Right cardiac atrium (tissue), 5 donors: ENCODE results near the gene PLEKHF1. TPM values are rescaled to one million over a fixed set of nuclear protein-coding genes. Genes with fewer than 3 reads are reported as not detected.

Source experiments
- ATAC-seq, 2 donors: fragments of 200-7000 bp; cut with Tn5 transposase; one replicate each; pipeline versions ENCODE4 v1.8.0 to v1.9.1; 2020; ENCODE audit warnings: moderate library complexity in 2 of 2, mild to moderate bottlenecking in 1 of 2
- DNase-seq, 3 donors: peaks; one replicate each; pipeline ENCODE4 v3.0.0-alpha.2; 2020
- H3K27ac ChIP-seq: one replicate; pipeline ENCODE4 v1.5.1; 2013; ENCODE audit warnings: mild to moderate bottlenecking, low read length, control low read depth, moderate library complexity
- H3K27me3 ChIP-seq: one replicate; pipeline ENCODE4 v1.6.1; 2013; ENCODE audit not compliant: control insufficient read depth, insufficient read depth
- H3K4me1 ChIP-seq: one replicate; pipeline ENCODE4 v1.6.1; 2013; ENCODE audit warnings: low read length; ENCODE audit not compliant: control insufficient read depth, insufficient read depth
- H3K4me3 ChIP-seq: one replicate; pipeline ENCODE4 v1.5.1; 2013; ENCODE audit warnings: low read length, control low read depth
- H3K9me3 ChIP-seq: one replicate; pipeline ENCODE4 v1.6.1; 2013; ENCODE audit warnings: low read length; ENCODE audit not compliant: control insufficient read depth
- WGBS: extraction: QIAGEN DNeasy Blood & Tissue Kit; methylation state at CpG from one replicate; pipeline ENCODE4 v1.1.7; 2013; 5-methylcytosine and 5-hydroxymethylcytosine counted together
- intact Hi-C, 4 donors: fragments of 100-400 bp; cut with DNase I; formaldehyde crosslinking; loops; one replicate each; pipeline versions ENCODE4 v1.11.0 to v1.14.0; 2022 to 2023
- polyA plus RNA-seq: library from polyadenylated mRNA; stranded (reverse); fragments of 200-250 nt; gene quantifications from one replicate; pipeline ENCODE4 v1.2.3, GENCODE V29; 2013
- total RNA-seq, 4 donors: library from RNA; stranded (reverse); fragmentation: NEBNext Ultra II Directional; extraction: Animal tissue kit (Norgen Biotek cat#: 25700); gene quantifications; one replicate each; pipeline ENCODE4 v1.2.1, GENCODE V29; 2021
- donor health status: healthy with polysubstance abuse.
- donor health status: DM: no; HTN: yes; CAD: no.
- donor health status: DM: no; HTN: no; CAD: no.
- donor health status: DM: no; HTN: yes; CAD: no; lungs with severe emphysema.
- donor health status: DM: yes; HTN: yes; CAD: no.

PLEKHF1 gene
- total and polyA plus RNA-seq, 5 donors = 25.1 to 44.1 (median 33.7) TPM

DNA sequence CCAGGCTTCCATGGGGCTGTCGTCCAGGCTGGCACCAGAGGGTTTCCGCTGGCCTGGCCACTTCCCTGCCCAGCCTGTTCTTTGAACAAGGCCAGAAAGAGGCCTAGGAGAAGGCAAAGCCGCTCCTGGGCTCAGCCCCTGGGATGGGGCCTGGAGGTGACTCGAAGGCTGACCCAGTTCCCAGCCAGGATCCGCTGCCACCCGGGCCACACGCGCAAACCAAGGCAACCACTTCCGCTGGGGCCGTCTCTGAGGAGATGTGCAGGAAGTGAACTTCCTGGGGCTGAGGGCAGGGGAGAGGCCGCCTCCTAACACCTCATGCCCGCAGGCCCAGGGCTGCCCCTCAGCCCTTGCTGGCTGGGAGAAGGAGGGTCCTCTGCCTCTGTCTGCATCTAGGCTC is 15.2 kb downstream of the PLEKHF1 start:
- 44% methylated on average over 12 of the region's 12 CpGs for WGBS
- Histone ChIP-seq H3K4me3 (no peak overlapping the region), H3K9me3 (no peaks in the 10 kb centered on the region), H3K27ac (peak overlapping the region; percentile 5), H3K4me1 (peaks cover 17% of the 10 kb centered on the region), H3K27me3 (no peaks in the 10 kb centered on the region)
- DNase-seq = peak in 2 of 3 donors; percentile 78 to 81
- intact Hi-C loops = no loop called here
- ATAC-seq = peak in 1 of 2 donors; percentile 7

DNA sequence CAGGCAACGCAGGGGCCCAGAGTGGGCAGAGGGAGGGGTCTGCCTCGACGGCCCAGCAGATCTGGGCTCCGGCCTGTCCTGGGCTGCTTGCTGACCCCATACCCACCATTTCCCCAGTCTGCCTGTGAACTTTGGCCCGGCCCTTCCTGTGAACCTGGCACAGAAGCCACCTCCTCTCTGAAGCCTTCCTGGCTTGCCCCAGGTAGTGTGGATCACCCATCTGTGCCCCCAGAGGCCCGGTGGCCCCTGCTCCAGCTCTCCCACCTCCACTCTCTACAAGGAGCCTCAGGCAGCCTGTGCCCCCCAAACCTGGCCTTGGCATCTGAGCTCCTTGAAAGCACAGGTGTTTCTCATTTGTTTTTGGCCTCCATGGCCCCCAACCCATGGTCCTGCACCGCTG is 15.7 kb downstream of the PLEKHF1 start:
- H3K27me3 ChIP-seq = no peaks in the 10 kb centered on the region
- intact Hi-C loops = no loop called here
- peaks cover 17% of the 10 kb centered on the region for H3K4me1 ChIP-seq
- no peak for ATAC-seq
- H3K9me3 ChIP-seq = no peaks in the 10 kb centered on the region
- peak overlapping the region; percentile 5 for H3K27ac ChIP-seq
- WGBS = 82% methylated on average over 7 of the region's 7 CpGs
- no peak overlapping the region for H3K4me3 ChIP-seq
- peak in 1 of 3 donors; percentile 45 for DNase-seq

DNA sequence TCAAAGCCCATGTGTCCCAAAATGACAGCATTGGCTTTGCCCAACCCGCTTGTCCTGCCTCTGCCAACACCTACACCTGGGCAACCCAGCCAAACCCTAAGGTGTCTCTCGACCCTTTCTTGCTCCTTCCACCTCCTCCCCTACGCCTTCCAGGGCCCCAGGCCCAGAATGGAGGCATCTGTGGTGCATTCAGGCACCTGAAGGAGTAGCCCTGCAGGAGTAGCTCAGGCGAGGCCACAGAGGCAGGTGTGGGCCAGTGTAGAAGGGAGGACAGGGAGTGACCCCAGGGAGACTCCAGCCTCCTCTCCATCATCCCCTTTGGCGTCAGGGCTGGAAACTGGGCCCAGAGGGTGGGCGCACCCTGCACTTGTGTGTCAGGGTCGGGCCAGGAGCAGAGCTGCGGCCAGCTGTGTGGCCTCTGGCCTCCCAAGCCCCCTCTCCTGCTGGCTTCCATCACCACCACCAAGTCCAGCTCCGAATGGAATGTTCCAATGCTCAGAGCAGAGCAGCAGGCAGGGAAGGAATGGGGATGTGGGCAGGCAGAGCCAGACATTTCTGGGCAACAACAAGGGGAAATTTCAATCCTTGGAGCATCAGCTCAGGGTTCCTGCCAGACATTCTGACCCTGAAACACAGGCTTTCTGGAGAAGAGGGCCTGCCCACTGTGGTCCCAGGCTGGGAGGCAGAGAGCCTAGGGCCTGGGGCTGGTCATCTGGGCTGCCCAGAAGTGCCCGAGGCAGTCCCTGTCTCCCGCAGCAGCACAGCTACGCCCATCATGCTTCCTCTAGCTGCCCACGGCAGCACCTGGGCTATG is 16.4 kb downstream of the PLEKHF1 start:
- no peaks in the 10 kb centered on the region for H3K27me3 ChIP-seq
- DNase-seq = peak in 2 of 3 donors; percentile 62 to 72
- H3K4me3 ChIP-seq = no peak overlapping the region
- ATAC-seq = peak; percentile 7 to 11
- H3K27ac ChIP-seq = peak overlapping the region; percentile 44
- WGBS = 66% methylated on average over 13 of the region's 13 CpGs
- intact Hi-C loops = no loop called here
- peaks cover 17% of the 10 kb centered on the region for H3K4me1 ChIP-seq
- no peaks in the 10 kb centered on the region for H3K9me3 ChIP-seq

DNA sequence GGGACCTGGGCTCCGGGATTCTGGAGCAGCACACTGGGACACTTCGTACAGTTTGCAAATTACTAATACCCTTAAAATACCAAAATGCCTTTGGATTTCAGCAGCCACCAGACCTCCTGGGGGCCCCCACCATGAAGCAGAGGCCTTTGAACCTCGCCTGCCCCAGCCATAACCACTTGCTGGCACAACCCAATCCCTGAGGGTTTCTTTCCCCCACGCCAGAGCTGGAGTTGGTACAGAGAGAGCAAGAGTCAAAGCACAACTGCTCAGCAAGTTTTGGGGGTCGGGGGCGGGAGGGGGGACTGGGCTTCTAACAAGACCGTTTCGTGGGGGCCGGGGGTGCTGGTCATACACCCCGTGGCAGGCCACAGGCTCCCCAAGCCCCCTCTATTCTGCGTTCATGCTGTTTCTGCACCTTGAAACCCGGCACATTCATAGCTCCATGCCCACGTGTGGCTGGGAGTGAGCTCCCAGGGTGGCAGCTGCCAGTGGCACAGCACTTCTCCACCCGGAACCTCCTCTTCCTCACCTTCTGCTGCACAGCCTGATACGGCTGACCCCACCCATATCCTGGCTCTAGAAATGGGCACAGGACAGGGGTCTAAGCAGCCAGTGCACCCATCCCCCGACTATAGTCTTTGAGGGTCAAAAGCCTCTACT is 17.1 kb downstream of the PLEKHF1 start:
- H3K27me3 ChIP-seq = no peaks in the 10 kb centered on the region
- no peak overlapping the region for H3K4me3 ChIP-seq
- DNase-seq (peak in 2 of 3 donors; percentile 33 to 44), ATAC-seq (no peak)
- peak overlapping the region; percentile 44 for H3K27ac ChIP-seq
- peaks cover 15% of the 10 kb centered on the region for H3K4me1 ChIP-seq
- intact Hi-C loops = no loop called here
- WGBS = 74% methylated on average over 16 of the region's 16 CpGs
- no peaks in the 10 kb centered on the region for H3K9me3 ChIP-seq

DNA sequence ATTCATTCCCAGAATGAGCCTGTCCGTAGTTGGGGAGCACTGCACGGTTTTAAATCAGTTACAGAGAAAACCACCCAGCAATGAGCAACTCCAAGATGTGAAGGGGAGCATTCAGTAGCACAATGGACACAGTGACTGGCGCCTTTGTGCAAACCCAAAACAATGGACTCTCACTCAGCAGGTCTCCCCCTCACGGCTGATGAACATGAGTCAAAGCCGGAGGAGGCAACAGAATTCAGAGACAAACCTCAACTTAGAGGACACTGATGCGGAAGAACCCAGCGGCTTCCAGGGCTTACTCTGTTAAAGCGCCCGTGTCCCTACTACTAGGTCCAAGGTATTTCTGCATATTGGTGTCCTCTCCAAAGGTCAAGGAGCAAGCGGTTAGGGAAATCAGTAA is 17.7 kb downstream of the PLEKHF1 start:
- Histone ChIP-seq H3K27me3 (no peaks in the 10 kb centered on the region), H3K4me1 (peaks cover 13% of the 10 kb centered on the region), H3K27ac (no peak overlapping the region), H3K9me3 (no peaks in the 10 kb centered on the region), H3K4me3 (no peak overlapping the region)
- peak in 1 of 3 donors; percentile 30 for DNase-seq
- WGBS = 77% methylated on average over 10 of the region's 10 CpGs
- intact Hi-C loops = no loop called here
- no peak for ATAC-seq

DNA sequence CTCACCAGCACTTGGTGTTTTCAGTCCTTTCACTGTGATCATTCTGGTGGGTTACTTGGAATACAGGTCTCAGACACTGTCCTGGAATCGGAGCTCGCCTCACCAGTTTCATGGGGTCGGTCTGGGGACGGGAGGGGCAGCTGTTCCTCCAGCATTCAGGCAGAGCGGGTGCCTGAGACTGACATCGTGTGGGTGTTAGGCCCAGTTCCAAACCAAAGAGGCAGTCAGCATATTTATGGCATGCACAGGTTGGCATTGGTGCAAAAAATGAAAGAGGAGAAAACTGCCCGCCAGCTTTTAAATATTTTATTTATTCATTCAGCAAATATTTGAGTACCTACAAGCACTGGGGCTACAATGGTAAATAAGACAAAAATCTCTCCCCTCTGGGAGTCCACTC is 20.1 kb downstream of the PLEKHF1 start:
- no peak overlapping the region for H3K4me3 ChIP-seq
- DNase-seq (peak in 1 of 3 donors; percentile 40), ATAC-seq (no peak)
- intact Hi-C loops = no loop called here
- H3K27me3 ChIP-seq = no peaks in the 10 kb centered on the region
- H3K27ac ChIP-seq = no peak overlapping the region
- peaks cover 9% of the 10 kb centered on the region for H3K4me1 ChIP-seq
- H3K9me3 ChIP-seq = no peaks in the 10 kb centered on the region
- 55% methylated on average over 7 of the region's 7 CpGs for WGBS

DNA sequence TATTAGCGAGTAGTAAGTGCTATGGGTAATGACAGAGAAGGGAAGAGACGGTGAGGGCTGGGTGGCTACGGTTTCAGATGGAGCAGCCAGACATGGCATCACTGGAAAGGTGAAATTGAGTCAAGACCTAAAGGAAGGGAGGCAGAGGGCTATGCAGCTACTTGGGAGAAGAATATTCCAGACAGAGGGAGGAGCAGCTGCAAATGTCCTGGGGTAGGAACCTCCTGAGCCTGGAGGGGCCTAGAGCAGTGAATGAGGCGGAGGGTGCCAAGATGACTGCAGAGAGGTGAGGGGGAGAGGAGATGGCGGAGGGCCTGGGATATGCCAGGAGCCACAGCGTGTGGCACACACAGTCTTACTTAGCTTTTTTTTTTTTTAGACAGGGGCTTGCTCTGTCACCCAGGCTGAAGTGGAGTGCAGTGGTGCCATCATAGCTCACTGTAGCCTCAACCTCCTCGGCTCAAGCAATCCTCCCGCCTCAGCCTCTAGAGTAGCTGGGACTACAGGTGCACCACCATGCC is 21.1 kb downstream of the PLEKHF1 start:
- Histone ChIP-seq H3K9me3 (peaks cover 2% of the 10 kb centered on the region), H3K27ac (no peak overlapping the region), H3K4me1 (peaks cover 4% of the 10 kb centered on the region), H3K27me3 (no peaks in the 10 kb centered on the region), H3K4me3 (no peak overlapping the region)
- no peak for ATAC-seq
- intact Hi-C loops = no loop called here
- peak in 1 of 3 donors; percentile 4 for DNase-seq
- 94% methylated on average over 8 of the region's 8 CpGs for WGBS

DNA sequence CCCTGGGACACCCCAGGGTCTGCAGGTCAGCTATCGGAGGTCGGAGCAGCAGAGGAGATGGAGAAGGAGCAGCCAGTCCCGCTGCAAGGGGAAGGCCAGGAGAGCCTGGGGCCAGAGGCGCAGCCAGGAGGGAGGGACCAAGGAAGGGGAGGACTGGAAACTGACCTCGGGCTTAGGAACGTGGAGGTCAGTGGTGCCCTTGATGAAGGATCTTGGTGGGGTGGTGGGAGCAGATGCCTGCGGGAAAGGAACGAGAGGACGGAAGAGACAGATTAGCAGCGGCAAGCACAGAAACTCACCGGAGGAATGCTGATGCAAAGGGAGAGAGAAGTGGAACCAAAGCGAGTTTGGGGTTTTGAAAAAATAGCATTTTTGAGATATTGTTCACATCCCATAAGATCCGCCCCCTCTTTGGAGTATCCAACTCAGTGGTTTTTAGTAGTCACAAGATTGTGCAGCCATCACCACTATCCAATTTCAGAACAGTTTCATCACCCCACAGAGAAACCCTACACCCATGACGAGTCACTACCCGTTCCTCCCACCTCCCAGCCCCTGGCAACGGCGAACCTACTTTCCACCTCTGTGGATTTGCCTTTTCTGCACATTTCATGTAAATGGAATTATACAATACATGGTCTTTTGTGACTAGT is 22.1 kb downstream of the PLEKHF1 start:
- Histone ChIP-seq H3K4me1 (no peaks in the 10 kb centered on the region), H3K27me3 (no peaks in the 10 kb centered on the region), H3K4me3 (no peak overlapping the region), H3K27ac (peak overlapping the region; percentile 6), H3K9me3 (peaks cover 2% of the 10 kb centered on the region)
- ATAC-seq (peak; percentile 67 to 79), DNase-seq (peak in 2 of 3 donors; percentile 56 to 61)
- 70% methylated on average over 17 of the region's 17 CpGs for WGBS
- intact Hi-C loops = no loop called here

DNA sequence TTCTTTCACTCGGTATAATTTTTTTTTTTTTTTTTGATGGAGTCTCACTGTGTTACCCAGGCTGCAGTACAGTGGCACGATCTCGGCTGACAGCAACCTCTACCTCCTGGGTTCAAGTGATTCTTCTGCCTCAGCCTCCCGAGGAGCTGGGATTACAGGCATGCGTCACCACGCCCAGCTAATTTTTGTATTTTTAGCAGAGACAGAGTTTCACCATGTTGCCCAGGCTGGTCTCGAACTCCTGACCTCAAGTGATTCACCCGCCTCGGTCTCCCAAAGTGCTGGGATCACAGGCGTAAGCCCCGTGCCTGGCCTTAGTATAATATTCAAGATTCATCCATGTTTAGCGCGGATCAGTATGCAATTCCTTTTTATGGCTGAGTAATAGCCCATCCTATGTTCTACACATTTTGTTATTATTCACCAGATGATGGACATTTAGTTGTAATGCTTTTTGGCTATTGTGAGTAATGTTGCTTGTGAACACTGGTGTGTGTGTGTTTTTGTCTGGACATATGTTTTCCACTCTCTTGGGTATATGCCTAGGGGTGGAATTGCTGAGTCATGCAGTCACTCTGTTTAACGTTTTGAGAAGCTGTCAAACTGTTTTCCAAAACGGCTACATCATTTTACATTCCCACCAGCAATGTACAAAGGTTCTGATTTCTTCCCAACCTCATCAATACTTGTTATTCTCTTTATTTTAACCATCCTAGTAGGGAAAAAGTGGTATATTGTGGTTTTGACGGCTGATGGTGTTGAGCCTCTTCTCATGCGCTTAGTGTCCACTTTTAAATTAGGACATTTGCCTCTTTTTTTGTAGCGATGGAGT is 22.9 kb downstream of the PLEKHF1 start:
- ATAC-seq = no peak
- H3K27ac ChIP-seq = no peak overlapping the region

DNA sequence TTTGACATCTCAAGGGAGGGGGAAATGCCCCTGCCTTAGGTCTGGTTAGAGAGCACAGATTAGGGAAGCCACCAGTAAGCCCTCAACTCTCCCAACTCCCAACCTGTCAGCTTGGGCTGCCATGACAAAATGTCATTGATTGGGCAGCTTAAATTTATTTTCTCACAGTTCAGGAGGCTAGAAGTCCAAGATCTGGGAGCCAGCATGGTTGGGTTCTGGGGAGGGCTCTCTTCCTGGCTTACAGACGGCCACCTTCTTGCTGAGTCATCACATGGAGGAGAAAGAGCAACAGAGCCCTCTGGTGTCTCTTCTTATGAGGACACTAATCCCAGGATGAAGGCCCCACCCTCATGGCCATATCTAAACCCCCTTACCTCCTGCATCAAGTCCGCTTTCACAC is 25.6 kb downstream of the PLEKHF1 start:
- no peak overlapping the region for H3K4me3 ChIP-seq
- H3K27ac ChIP-seq = no peak overlapping the region
- H3K27me3 ChIP-seq = no peaks in the 10 kb centered on the region
- DNase-seq = peak in 1 of 3 donors; percentile 14
- ATAC-seq = no peak
- WGBS = 50% methylated on average over 2 of the region's 2 CpGs
- intact Hi-C loops = loop anchor here in 3 of 4 donors (5.0 to 10.0 kb wide), 2 partner anchors 76 to 79 kb away; no protein-coding TSS in a partner anchor
- peaks cover 2% of the 10 kb centered on the region for H3K9me3 ChIP-seq
- H3K4me1 ChIP-seq = peaks cover 2% of the 10 kb centered on the region

More for the DNA sequence above, 22.9 kb downstream of the PLEKHF1 start:
- peak in 1 of 3 donors; percentile 28 for DNase-seq
- H3K4me3 ChIP-seq = no peak overlapping the region
- no peaks in the 10 kb centered on the region for H3K27me3 ChIP-seq
- peaks cover 2% of the 10 kb centered on the region for H3K9me3 ChIP-seq
- intact Hi-C loops = no loop called here
- no peaks in the 10 kb centered on the region for H3K4me1 ChIP-seq
- WGBS = 75% methylated on average over 18 of the region's 18 CpGs
